HG03520 (cell line): Measurements from ENCODE around the gene EVPLL.
"Not testable (repeated sequence)": the region's sequence is repeated elsewhere in the genome, so short reads cannot be mapped to it uniquely, and the experiment has no call there.

Experiments
- ATAC-seq: cut with Tn5 transposase; IDR thresholded peaks from one replicate; pipeline ENCODE4 v1.9.1; 2021; ENCODE audit warnings: mild to moderate bottlenecking, moderate library complexity; ENCODE audit not compliant: unreplicated experiment

The EVPLL gene

DNA sequence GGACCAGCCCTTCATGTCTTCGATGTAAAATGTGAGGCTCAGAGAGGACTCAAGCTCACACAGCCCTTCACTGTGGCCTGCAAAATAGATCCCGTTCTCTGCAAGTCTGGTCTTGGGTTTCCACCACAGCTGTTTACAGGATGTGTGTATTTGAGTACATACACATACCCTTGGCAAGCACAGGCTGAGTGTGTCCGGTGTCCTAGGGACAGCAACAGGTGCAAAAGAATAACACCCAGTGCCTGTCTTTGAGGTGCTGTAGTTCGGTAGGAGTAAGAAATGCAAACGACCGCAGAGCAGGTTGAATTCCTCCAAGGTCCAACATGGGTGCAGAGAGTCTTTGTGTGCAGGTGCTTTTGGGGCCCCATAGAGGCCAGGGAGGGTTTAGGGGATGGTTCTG is 44.9 kb downstream of the EVPLL start:
- not testable (repeated sequence) for ATAC-seq

GRCh38 chr17:18423015-18423414 is 45.4 kb downstream of the EVPLL start:
- not testable (repeated sequence) for ATAC-seq

DNA sequence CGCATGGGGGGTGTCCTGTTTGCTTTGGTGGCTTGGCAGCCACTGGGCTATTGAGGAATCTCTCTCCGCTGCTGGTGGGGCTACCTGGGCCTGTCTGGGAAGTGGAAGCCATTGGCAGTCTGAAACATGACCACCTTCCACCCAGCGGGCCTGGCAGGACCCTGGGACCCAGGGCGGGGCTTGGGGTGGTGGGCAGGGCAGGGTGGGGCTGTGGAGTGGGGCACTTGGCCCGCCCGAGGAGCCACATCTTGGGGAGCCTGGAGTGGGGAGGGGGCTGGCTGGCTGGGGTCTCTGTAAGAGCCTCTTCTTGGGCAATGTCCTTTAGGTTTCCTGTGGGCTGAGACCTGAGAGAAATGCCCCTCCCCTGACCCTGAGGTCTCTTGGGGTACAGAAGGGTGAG is 48.0 kb downstream of the EVPLL start:
- ATAC-seq: not testable (repeated sequence)

DNA sequence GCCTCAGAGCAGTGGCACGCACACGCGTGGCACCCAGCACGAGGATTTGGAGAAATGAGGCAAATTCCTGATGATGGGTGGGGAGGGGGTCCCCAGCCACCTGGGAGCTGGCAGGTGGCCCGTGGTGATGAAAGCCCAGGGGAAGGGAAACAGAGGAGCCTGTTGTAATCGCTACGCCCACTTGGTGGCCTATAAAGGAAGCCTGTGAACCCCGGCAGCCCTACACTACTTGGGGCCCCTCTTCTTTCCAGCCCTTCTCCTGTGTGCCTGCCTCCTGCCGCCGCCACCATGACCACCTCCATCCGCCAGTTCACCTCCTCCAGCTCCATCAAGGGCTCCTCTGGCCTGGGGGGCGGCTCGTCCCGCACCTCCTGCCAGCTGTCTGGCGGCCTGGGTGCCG is 49.1 kb downstream of the EVPLL start:
- ATAC-seq: not testable (repeated sequence)

GRCh38 chr17:18432206-18432605 is 54.6 kb downstream of the EVPLL start:
- ATAC-seq: not testable (repeated sequence)
